OCI-LY7 (cell line): ENCODE results near the gene ANGPTL7. TPM values are rescaled to one million over a fixed set of nuclear protein-coding genes. Genes with fewer than 3 reads are reported as not detected.
"Not testable (repeated sequence)": the region's sequence is repeated elsewhere in the genome, so short reads cannot be mapped to it uniquely, and the experiment has no call there.

Source experiments
- BruUV-seq: library from RNA; stranded (reverse); fragments of 400-500 nt; replicated peaks from 2 replicates; lab custom pipeline; 2021; lab: Mats Ljungman, UMichigan
- CTCF ChIA-PET: fragments of 300-600 bp; sonication (Branson Sonifier 250); formaldehyde crosslinking; loops from one replicate; lab custom pipeline; 2022; ENCODE audit warnings: antibody characterized with exemption; ENCODE audit not compliant: unreplicated experiment; lab: Charles Lee
- POLR2A ChIA-PET: fragments of 300-600 bp; sonication (Branson Sonifier 250); formaldehyde crosslinking; loops from one replicate; lab custom pipeline; 2022; ENCODE audit warnings: antibody characterized with exemption; lab: Charles Lee
- DNase-seq: peaks from one replicate; pipeline ENCODE4 v3.0.0-alpha.2; 2015; ENCODE audit warnings: low spot score
- H2AFZ ChIP-seq: fragments of 200-600 bp; sonication (generic), shearing (Covaris generic); 2 replicates; pipeline ENCODE4 v1.6.1; 2014; ENCODE audit warnings: mild to moderate bottlenecking, antibody characterized with exemption, low read length, moderate library complexity
- H3K27ac ChIP-seq: fragments of 200-600 bp; sonication (generic); 2 replicates; pipeline ENCODE4 v1.5.1; 2014; ENCODE audit warnings: mixed run types, low read depth, mild to moderate bottlenecking, moderate library complexity, low read length, inconsistent platforms; ENCODE audit not compliant: poor library complexity, severe bottlenecking
- H3K36me3 ChIP-seq: fragments of 200-600 bp; sonication (generic); 2 replicates; pipeline ENCODE4 v1.6.1; 2014; ENCODE audit warnings: mild to moderate bottlenecking, antibody characterized with exemption, low read length, moderate library complexity, mixed read lengths; ENCODE audit not compliant: insufficient read depth
- H3K4me1 ChIP-seq: fragments of 200-600 bp; sonication (generic); 2 replicates; pipeline ENCODE4 v1.5.1; 2014; ENCODE audit warnings: mild to moderate bottlenecking, low read length; ENCODE audit not compliant: insufficient read depth, poor library complexity, severe bottlenecking
- H3K4me2 ChIP-seq: fragments of 200-600 bp; sonication (generic); 2 replicates; pipeline ENCODE4 v1.6.1; 2014; ENCODE audit warnings: mild to moderate bottlenecking, low read length
- H3K4me3 ChIP-seq: fragments of 200-600 bp; sonication (generic); 2 replicates; pipeline ENCODE4 v1.5.1; 2014; ENCODE audit warnings: mild to moderate bottlenecking, low read depth, low read length; ENCODE audit not compliant: poor library complexity, severe bottlenecking
- H3K79me2 ChIP-seq: fragments of 200-600 bp; sonication (generic); 2 replicates; pipeline ENCODE4 v1.6.1; 2016; ENCODE audit warnings: low read depth, mild to moderate bottlenecking, low read length, moderate library complexity, mixed read lengths; ENCODE audit not compliant: insufficient read depth
- H3K9me2 ChIP-seq: fragments of 200-600 bp; sonication (generic); 2 replicates; pipeline ENCODE4 v1.6.1; 2016; ENCODE audit warnings: mild to moderate bottlenecking, low read length, mixed read lengths; ENCODE audit not compliant: insufficient read depth
- H3K9me3 ChIP-seq: fragments of 200-600 bp; sonication (generic); 2 replicates; pipeline ENCODE4 v1.6.1; 2014; ENCODE audit warnings: mild to moderate bottlenecking, mixed run types, low read length, mixed read lengths
- H4K20me1 ChIP-seq: fragments of 200-600 bp; sonication (generic); 2 replicates; pipeline ENCODE4 v1.6.1; 2014; ENCODE audit warnings: mild to moderate bottlenecking, antibody characterized with exemption, low read length, moderate library complexity, mixed read lengths; ENCODE audit not compliant: insufficient read depth
- EZH2phosphoT487 ChIP-seq: fragments of 200-600 bp; sonication (generic); IDR thresholded peaks from 2 replicates; pipeline ENCODE4 v1.6.1; 2018; ENCODE audit warnings: low read depth, borderline replicate concordance, mild to moderate bottlenecking, mixed run types, antibody characterized with exemption, low read length, moderate library complexity, mixed read lengths
- intact Hi-C: fragments of 100-400 bp; cut with micrococcal nuclease; formaldehyde crosslinking; loops from one replicate; pipeline ENCODE4 v1.10.0; 2022; ENCODE audit not compliant: unreplicated experiment
- total RNA-seq, 2 experiments: library from RNA; depleted of rRNA in 1 of 2; stranded (reverse); fragments of >200 nt in 1 of 2; shearing (Covaris generic) in 1 of 2; gene quantifications; 2 replicates each; pipeline ENCODE4 v1.2.3, GENCODE V29; 2014 to 2022
- TF ChIP-seq, protein P1 (sequence below): fragments of 200-600 bp; sonication (generic); conservative IDR thresholded peaks from 2 replicates; pipeline ENCODE4 v1.5.1; 2014; ENCODE audit warnings: mild to moderate bottlenecking, antibody characterized with exemption, low read length, moderate library complexity, mixed read lengths

The ANGPTL7 gene
- total RNA-seq, 2 experiments from 2014 or later, result not detected

DNA sequence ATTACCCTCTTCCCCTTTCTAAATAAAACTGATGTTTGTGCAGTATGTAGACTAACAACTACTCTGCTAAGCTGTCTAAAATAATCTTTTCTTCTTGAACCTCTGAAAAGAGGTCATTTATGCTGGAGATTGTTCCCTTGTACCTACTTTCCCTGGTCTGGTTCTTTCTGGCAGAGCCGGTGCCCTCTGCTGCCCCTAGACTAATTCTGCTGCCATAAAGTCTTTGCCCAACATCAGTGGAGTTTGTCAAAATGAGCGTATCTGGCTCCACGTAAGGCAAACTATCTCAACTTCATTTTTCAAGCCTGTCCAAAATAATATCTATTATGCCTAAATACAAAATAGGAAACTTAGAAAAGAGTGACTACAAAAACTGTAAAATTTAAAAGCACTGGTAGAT, 30.9 kb upstream of the ANGPTL7 start:
- intact Hi-C loops, result no loop called here
- H3K4me3 ChIP-seq, result no peak overlapping the region
- no peak overlapping the region for H3K27ac ChIP-seq
- H2AFZ ChIP-seq, result no peak overlapping the region
- no TSS peak for BruUV-seq
- no peaks in the 10 kb centered on the region for H3K9me2 ChIP-seq
- H3K4me2 ChIP-seq, result no peak overlapping the region
- CTCF ChIA-PET, result interaction anchor here (0.5 kb wide), 1 partner anchor 136 kb away, joined by 4 read pairs; no protein-coding TSS in a partner anchor
- TF ChIP-seq, protein P1, sequence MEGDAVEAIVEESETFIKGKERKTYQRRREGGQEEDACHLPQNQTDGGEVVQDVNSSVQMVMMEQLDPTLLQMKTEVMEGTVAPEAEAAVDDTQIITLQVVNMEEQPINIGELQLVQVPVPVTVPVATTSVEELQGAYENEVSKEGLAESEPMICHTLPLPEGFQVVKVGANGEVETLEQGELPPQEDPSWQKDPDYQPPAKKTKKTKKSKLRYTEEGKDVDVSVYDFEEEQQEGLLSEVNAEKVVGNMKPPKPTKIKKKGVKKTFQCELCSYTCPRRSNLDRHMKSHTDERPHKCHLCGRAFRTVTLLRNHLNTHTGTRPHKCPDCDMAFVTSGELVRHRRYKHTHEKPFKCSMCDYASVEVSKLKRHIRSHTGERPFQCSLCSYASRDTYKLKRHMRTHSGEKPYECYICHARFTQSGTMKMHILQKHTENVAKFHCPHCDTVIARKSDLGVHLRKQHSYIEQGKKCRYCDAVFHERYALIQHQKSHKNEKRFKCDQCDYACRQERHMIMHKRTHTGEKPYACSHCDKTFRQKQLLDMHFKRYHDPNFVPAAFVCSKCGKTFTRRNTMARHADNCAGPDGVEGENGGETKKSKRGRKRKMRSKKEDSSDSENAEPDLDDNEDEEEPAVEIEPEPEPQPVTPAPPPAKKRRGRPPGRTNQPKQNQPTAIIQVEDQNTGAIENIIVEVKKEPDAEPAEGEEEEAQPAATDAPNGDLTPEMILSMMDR, result no peak
- TF ChIP-seq EZH2phosphoT487, result no peak
- no peaks in the 10 kb centered on the region for H4K20me1 ChIP-seq
- DNase-seq, result no peak
- no peaks in the 10 kb centered on the region for H3K79me2 ChIP-seq
- POLR2A ChIA-PET, result no interaction called here
- H3K36me3 ChIP-seq, result peaks cover 65% of the 10 kb centered on the region
- no peaks in the 10 kb centered on the region for H3K4me1 ChIP-seq
- no peaks in the 10 kb centered on the region for H3K9me3 ChIP-seq

DNA sequence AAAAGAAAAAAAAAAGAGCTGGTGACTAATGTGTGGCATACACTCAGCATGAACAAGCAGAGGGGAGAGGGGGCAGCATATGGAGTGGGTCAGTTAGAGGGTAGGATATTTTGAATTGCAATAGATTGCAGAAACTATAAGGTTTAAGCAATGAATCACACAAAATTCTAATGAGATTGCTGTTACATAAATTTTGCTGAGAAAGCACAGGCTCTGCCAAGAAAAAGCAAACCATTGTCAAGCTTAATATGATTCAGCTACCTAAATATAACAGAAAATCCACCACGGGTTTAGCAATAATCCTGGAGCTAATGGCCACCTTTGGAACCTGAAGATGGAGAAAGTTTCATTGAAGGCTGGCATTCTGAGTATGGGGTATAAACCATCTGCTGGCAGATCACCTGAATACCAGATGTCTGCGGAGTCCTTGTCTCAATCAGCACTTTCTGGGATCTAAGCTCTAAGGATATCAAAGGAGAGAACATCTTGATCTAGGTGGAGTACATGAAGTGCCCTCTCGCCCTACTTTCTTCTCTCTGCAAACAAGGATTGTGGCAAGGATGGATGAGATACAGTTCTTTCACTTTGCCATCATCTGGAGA, 30.3 kb upstream of the ANGPTL7 start:
- no peaks in the 10 kb centered on the region for H3K4me1 ChIP-seq
- intact Hi-C loops, result no loop called here
- no peaks in the 10 kb centered on the region for H3K9me2 ChIP-seq
- no peak overlapping the region for H2AFZ ChIP-seq
- H3K36me3 ChIP-seq, result peaks cover 60% of the 10 kb centered on the region
- no peak overlapping the region for H3K27ac ChIP-seq
- no TSS peak for BruUV-seq
- no peak overlapping the region for H3K4me3 ChIP-seq
- H4K20me1 ChIP-seq, result no peaks in the 10 kb centered on the region
- CTCF ChIA-PET, result interaction anchor here (0.5 kb wide), 1 partner anchor 136 kb away, joined by 4 read pairs; no protein-coding TSS in a partner anchor
- no peaks in the 10 kb centered on the region for H3K9me3 ChIP-seq
- no peaks in the 10 kb centered on the region for H3K79me2 ChIP-seq
- POLR2A ChIA-PET, result no interaction called here
- no peak for TF ChIP-seq EZH2phosphoT487
- TF ChIP-seq, protein P1, result no peak
- H3K4me2 ChIP-seq, result no peak overlapping the region
- no peak for DNase-seq

DNA sequence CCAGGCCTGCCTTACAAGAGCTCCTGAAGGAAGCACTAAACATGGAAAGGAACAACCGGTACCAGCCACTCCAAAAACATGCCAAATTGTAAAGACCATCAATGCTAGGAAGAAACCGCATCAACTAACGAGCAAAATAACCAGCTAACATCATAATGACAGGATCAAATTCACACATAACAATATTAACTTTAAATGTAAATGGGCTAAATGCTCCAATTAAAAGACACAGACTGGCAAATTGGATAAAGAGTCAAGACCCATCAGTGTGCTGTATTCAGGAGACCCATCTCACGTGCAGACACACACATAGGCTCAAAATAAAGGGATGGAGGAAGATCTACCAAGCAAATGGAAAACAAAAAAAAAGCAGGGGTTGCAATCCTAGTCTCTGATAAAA, 26.4 kb upstream of the ANGPTL7 start:
- peaks cover 40% of the 10 kb centered on the region for H3K36me3 ChIP-seq
- H3K4me1 ChIP-seq, H3K4me3 ChIP-seq, H3K79me2 ChIP-seq, H3K27ac ChIP-seq, CTCF ChIA-PET, H3K9me2 ChIP-seq, BruUV-seq, H4K20me1 ChIP-seq, POLR2A ChIA-PET, H2AFZ ChIP-seq, intact Hi-C loops, DNase-seq, H3K4me2 ChIP-seq, H3K9me3 ChIP-seq: not testable (repeated sequence)

DNA sequence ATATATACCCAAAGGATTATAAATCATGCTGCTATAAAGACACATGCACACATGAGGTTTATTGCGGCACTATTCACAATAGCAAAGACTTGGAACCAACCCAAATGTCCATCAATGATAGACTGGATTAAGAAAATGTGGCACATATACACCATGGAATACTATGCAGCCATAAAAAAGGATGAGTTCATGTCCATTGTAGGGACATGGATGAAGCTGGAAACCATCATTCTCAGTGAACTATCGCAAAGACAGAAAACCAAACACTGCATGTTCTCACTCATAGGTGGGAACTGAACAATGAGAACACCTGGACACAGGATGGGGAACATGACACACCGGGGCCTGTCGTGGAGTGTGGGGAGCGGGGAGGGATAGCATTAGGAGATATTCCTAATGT, 22.4 kb upstream of the ANGPTL7 start:
- H3K9me3 ChIP-seq, intact Hi-C loops, H3K4me1 ChIP-seq, H3K4me3 ChIP-seq, BruUV-seq, H4K20me1 ChIP-seq, H3K9me2 ChIP-seq, H3K27ac ChIP-seq, H2AFZ ChIP-seq, H3K79me2 ChIP-seq, H3K4me2 ChIP-seq, DNase-seq, CTCF ChIA-PET: not testable (repeated sequence)
- POLR2A ChIA-PET, result interaction anchor here (0.8 kb wide), 1 partner anchor 13 kb away, joined by 3 read pairs; no protein-coding TSS in a partner anchor
- peaks cover 12% of the 10 kb centered on the region for H3K36me3 ChIP-seq
